Testis (tissue), 3 donors: ENCODE data around the gene SST. TPM values are rescaled to one million over a fixed set of nuclear protein-coding genes. Genes with fewer than 3 reads are reported as not detected.

ENCODE experiments used
- DNase-seq: peaks from one replicate; pipeline ENCODE4 v3.0.0-alpha.2; 2019
- H3K27ac ChIP-seq, 2 donors: fragments of 200-600 bp; sonication (generic); one replicate each; pipeline ENCODE4 v1.5.1; 2019
- H3K27me3 ChIP-seq: fragments of 200-600 bp; sonication (generic); one replicate; pipeline ENCODE4 v1.5.1; 2019
- H3K36me3 ChIP-seq: fragments of 200-600 bp; sonication (generic); one replicate; pipeline ENCODE4 v1.5.1; 2017; ENCODE audit warnings: low read depth; ENCODE audit errors: missing control alignments
- H3K4me1 ChIP-seq: fragments of 200-600 bp; sonication (generic); one replicate; pipeline ENCODE4 v1.5.1; 2019
- H3K4me3 ChIP-seq, 2 donors: fragments of 200-600 bp; sonication (generic); one replicate each; pipeline ENCODE4 v1.5.1; 2017 to 2019
- H3K9me3 ChIP-seq: fragments of 200-600 bp; sonication (generic); one replicate; pipeline ENCODE4 v1.5.1; 2017
- POLR2A ChIP-seq: fragments of 450-650 bp; IDR thresholded peaks from one replicate; pipeline ENCODE4 v1.6.1; 2017; ENCODE audit warnings: antibody characterized with exemption, mild to moderate bottlenecking, moderate library complexity
- WGBS, 2 donors: methylation state at CpG; one replicate each; pipeline ENCODE4 v1.1.5; 2018; 5-methylcytosine and 5-hydroxymethylcytosine counted together
- intact Hi-C: fragments of 100-400 bp; cut with DNase I; formaldehyde crosslinking; loops from one replicate; pipeline ENCODE4 v1.15.1; 2023; ENCODE audit warnings: low total_unique reads
- polyA plus RNA-seq: library from polyadenylated mRNA; stranded (reverse); fragments of 350-450 nt; fragmentation: Illumina TruSeq; extraction: RNeasy Lipid Tissue Mini Kit (QIAGEN cat#74804); gene quantifications from one replicate; pipeline ENCODE4 v1.2.3, GENCODE V29; 2014; ENCODE audit warnings: low read depth, low replicate concordance; ENCODE audit not compliant: insufficient read depth
- total RNA-seq, 2 donors: library from RNA; depleted of rRNA; stranded (reverse); fragments of >200 nt; gene quantifications; one replicate each; pipeline ENCODE4 v1.2.3, GENCODE V29; 2016
- TF ChIP-seq, protein P1 (sequence below), 3 experiments: fragments of 450-650 bp in 2 of 3; fragments of 200-600 bp in 1 of 3; sonication (generic) in 1 of 3; IDR thresholded peaks; one replicate each; pipeline ENCODE4 v1.5.1; 2016 to 2019; ENCODE audit warnings: antibody characterized with exemption in 3 of 3, mild to moderate bottlenecking in 2 of 3, moderate library complexity in 1 of 3

The SST gene
- total and polyA plus RNA-seq, 3 donors from 2014 or later = 0.84 TPM; not detected in 2

DNA sequence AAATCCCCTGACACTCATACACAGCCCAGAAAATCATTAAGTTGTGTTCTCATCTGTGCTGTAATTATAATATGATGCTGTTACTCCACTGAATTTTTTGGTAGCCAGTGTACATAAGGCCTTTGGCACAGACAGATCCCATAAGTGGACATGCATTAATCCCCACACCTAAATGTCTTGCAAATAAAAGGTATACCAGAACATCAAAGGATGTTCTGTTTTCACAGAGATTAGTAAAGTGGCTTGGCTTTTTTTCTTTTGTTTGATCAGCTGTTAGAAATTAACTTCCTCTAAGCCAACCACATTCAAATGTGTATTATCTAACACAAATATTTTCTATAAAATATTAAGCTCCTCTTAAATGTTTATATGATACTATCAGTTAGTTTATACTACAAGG lies 2.7 kb downstream of the SST start:
- Histone ChIP-seq H3K9me3 (no peaks in the 10 kb centered on the region), H3K27ac (no peak overlapping the region), H3K4me1 (peaks cover 4% of the 10 kb centered on the region), H3K27me3 (no peaks in the 10 kb centered on the region), H3K4me3 (no peak overlapping the region), H3K36me3 (no peaks in the 10 kb centered on the region)
- TF ChIP-seq, protein P1, sequence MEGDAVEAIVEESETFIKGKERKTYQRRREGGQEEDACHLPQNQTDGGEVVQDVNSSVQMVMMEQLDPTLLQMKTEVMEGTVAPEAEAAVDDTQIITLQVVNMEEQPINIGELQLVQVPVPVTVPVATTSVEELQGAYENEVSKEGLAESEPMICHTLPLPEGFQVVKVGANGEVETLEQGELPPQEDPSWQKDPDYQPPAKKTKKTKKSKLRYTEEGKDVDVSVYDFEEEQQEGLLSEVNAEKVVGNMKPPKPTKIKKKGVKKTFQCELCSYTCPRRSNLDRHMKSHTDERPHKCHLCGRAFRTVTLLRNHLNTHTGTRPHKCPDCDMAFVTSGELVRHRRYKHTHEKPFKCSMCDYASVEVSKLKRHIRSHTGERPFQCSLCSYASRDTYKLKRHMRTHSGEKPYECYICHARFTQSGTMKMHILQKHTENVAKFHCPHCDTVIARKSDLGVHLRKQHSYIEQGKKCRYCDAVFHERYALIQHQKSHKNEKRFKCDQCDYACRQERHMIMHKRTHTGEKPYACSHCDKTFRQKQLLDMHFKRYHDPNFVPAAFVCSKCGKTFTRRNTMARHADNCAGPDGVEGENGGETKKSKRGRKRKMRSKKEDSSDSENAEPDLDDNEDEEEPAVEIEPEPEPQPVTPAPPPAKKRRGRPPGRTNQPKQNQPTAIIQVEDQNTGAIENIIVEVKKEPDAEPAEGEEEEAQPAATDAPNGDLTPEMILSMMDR (IDR thresholded peaks at IDR 0.05) = no peak
- no peak for TF ChIP-seq POLR2A
- intact Hi-C loops = no loop called here
- no peak for DNase-seq

- Histone ChIP-seq H3K9me3 (no peaks in the 10 kb centered on the region), H3K4me3 (no peak overlapping the region), H3K27ac (no peak overlapping the region), H3K27me3 (no peaks in the 10 kb centered on the region), H3K36me3 (no peaks in the 10 kb centered on the region), H3K4me1 (peaks cover 4% of the 10 kb centered on the region)
- intact Hi-C loops = no loop called here
- TF ChIP-seq, protein P1 (IDR thresholded peaks at IDR 0.05) = no peak
- no peak for TF ChIP-seq POLR2A
- WGBS, 2 donors = 77 to 78% methylated on average over 3 of the region's 3 CpGs
- DNase-seq = no peak
These were observed 4.3 kb downstream of the SST start for GRCh38 chr3:187665764-187666402.

DNA sequence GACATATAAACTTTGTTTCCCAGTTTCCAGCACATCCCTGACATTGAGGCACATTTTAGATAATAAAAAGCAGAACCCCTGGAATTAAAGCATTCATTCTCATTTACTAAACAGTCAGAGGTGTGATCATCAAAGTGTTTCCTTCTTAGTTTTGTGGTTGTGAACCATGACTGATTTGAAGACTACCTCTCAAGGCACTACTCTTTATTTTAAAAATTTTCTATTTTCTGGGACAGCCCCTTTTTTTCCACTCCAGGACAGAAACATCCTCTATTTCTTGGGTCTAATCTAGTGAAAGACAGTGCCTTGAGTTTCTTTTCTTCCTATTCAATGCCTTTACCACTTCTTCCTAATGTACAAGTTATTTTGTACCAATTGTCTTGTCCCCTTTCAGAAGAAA lies 5.2 kb downstream of the SST start:
- intact Hi-C loops = no loop called here
- Histone ChIP-seq H3K27me3 (no peaks in the 10 kb centered on the region), H3K9me3 (no peaks in the 10 kb centered on the region), H3K4me1 (peaks cover 2% of the 10 kb centered on the region), H3K27ac (no peak overlapping the region), H3K4me3 (no peak overlapping the region), H3K36me3 (no peaks in the 10 kb centered on the region)
- TF ChIP-seq POLR2A = no peak
- TF ChIP-seq, protein P1 (IDR thresholded peaks at IDR 0.05) = no peak
- DNase-seq = no peak

GRCh38 chr3:187662848-187663409 lies 7.3 kb downstream of the SST start:
- Histone ChIP-seq H3K4me3 (no peak overlapping the region), H3K4me1 (no peaks in the 10 kb centered on the region), H3K9me3 (no peaks in the 10 kb centered on the region), H3K27ac (no peak overlapping the region), H3K27me3 (no peaks in the 10 kb centered on the region), H3K36me3 (no peaks in the 10 kb centered on the region)
- WGBS, 2 donors = 57 to 80% methylated on average over 5 of the region's 5 CpGs
- no peak for TF ChIP-seq POLR2A
- TF ChIP-seq, protein P1 (IDR thresholded peaks at IDR 0.05) = no peak
- intact Hi-C loops = no loop called here
- DNase-seq = no peak

- Histone ChIP-seq H3K4me1 (no peaks in the 10 kb centered on the region), H3K27me3 (no peaks in the 10 kb centered on the region), H3K36me3 (no peaks in the 10 kb centered on the region), H3K4me3 (no peak overlapping the region), H3K9me3 (no peaks in the 10 kb centered on the region), H3K27ac (no peak overlapping the region)
- TF ChIP-seq, protein P1 (IDR thresholded peaks at IDR 0.05) = no peak
- TF ChIP-seq POLR2A = no peak
- no peak for DNase-seq
- intact Hi-C loops = no loop called here
These were observed 8.9 kb downstream of the SST start for GRCh38 chr3:187661267-187661666.
